BJ (cell line): Measurements from ENCODE around the gene GOPC. TPM values are rescaled to one million over a fixed set of nuclear protein-coding genes. Genes with fewer than 3 reads are reported as not detected.
"Not testable (repeated sequence)": the region's sequence is repeated elsewhere in the genome, so short reads cannot be mapped to it uniquely, and the experiment has no call there.

ENCODE experiments used
- CTCF ChIA-PET: fragments of 350-600 bp; formaldehyde crosslinking; extraction: SDS; loops from one replicate; lab custom pipeline; 2021; ENCODE audit warnings: antibody characterized with exemption, inconsistent platforms; lab: Yijun Ruan, JAX
- POLR2A ChIA-PET: fragments of 300-600 bp; sonication (Branson Sonifier 250); formaldehyde crosslinking; extraction: SDS; loops from one replicate; lab custom pipeline; 2021; ENCODE audit warnings: antibody characterized with exemption; lab: Charles Lee
- DNase-seq: peaks from one replicate; pipeline ENCODE4 v3.0.0-alpha.2; 2011; ENCODE audit warnings: low read depth
- H3K27me3 ChIP-seq: 2 replicates; pipeline ENCODE4 v1.6.0; 2011; ENCODE audit warnings: low read length; ENCODE audit not compliant: control insufficient read depth, insufficient read depth
- H3K36me3 ChIP-seq: 2 replicates; pipeline ENCODE4 v1.5.1; 2011; ENCODE audit warnings: low read length; ENCODE audit not compliant: control insufficient read depth, insufficient read depth
- H3K4me3 ChIP-seq: 2 replicates; pipeline ENCODE4 v1.5.1; 2011; ENCODE audit warnings: low read depth, mild to moderate bottlenecking, control low read depth, low read length
- polyA plus RNA-seq: library from polyadenylated mRNA; depleted of rRNA; stranded (reverse); fragments of >200 nt; gene quantifications from 2 replicates; pipeline ENCODE4 v1.2.3, GENCODE V29; 2011
- TF ChIP-seq, protein P1 (sequence below): IDR thresholded peaks from 2 replicates; pipeline ENCODE4 v1.5.1; 2011; ENCODE audit warnings: low read depth, mild to moderate bottlenecking, control low read depth, inconsistent platforms, low read length, moderate library complexity; ENCODE audit not compliant: insufficient read depth

GOPC gene
- polyA plus RNA-seq, 1 experiment, result 26.9 TPM

DNA sequence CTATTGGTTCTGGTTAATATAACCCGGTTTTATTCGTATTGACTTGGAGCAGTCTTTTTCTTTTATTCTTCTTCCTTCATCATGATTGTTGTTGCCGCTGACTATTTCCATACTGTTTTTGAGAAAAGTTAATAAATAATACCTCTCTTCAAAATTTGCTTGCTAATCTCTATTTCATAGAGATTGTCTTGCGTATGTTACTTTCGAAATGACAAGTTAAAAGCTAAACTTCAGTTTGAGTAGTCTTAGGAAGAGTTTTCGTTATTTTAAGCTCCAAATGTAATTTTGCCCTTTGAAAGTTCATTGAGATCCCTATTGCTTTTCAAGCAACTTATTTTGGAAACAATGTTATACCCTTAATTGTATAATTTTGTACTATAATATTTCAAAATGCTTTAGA is 83.4 kb downstream of the GOPC start:
- Histone ChIP-seq H3K4me3 (no peak overlapping the region), H3K27me3 (no peaks in the 10 kb centered on the region), H3K36me3 (peaks cover 1% of the 10 kb centered on the region; the same call in 1 of the 2 replicates)
- ChIA-PET POLR2A (interaction anchor here (0.6 kb wide), 1 partner anchor 1311 kb away, joined by 3 read pairs; no protein-coding TSS in a partner anchor), CTCF (no interaction called here)
- no peak for DNase-seq
- TF ChIP-seq, protein P1, sequence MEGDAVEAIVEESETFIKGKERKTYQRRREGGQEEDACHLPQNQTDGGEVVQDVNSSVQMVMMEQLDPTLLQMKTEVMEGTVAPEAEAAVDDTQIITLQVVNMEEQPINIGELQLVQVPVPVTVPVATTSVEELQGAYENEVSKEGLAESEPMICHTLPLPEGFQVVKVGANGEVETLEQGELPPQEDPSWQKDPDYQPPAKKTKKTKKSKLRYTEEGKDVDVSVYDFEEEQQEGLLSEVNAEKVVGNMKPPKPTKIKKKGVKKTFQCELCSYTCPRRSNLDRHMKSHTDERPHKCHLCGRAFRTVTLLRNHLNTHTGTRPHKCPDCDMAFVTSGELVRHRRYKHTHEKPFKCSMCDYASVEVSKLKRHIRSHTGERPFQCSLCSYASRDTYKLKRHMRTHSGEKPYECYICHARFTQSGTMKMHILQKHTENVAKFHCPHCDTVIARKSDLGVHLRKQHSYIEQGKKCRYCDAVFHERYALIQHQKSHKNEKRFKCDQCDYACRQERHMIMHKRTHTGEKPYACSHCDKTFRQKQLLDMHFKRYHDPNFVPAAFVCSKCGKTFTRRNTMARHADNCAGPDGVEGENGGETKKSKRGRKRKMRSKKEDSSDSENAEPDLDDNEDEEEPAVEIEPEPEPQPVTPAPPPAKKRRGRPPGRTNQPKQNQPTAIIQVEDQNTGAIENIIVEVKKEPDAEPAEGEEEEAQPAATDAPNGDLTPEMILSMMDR, result no peak

GRCh38 chr6:117517995-117518394 is 84.3 kb downstream of the GOPC start:
- H3K36me3 ChIP-seq, H3K27me3 ChIP-seq, H3K4me3 ChIP-seq, CTCF ChIA-PET, DNase-seq, POLR2A ChIA-PET: not testable (repeated sequence)

DNA sequence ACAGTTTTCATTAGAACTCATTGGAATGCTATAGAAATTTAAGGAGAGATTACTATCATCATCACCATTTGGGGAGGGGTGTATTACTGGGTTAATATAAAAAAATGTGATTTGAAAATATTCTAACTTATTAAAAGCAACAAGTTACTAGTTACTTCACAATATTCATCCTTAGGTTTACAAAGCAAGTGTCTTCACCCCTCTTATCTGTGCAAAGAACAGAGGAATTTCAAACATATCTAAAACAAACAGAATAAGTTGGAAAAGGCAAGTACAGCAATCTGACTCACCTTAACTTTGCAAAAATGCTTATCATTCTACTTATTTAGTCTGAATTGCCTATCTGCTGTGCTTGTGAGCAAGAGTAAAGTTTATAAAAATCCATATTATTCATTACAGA is 87.0 kb downstream of the GOPC start:
- no peaks in the 10 kb centered on the region; the same call in 1 of the 2 replicates for H3K36me3 ChIP-seq
- H3K4me3 ChIP-seq, result no peak overlapping the region
- TF ChIP-seq, protein P1, result no peak
- ChIA-PET POLR2A (no interaction called here), CTCF (no interaction called here)
- no peak for DNase-seq
- no peaks in the 10 kb centered on the region for H3K27me3 ChIP-seq

DNA sequence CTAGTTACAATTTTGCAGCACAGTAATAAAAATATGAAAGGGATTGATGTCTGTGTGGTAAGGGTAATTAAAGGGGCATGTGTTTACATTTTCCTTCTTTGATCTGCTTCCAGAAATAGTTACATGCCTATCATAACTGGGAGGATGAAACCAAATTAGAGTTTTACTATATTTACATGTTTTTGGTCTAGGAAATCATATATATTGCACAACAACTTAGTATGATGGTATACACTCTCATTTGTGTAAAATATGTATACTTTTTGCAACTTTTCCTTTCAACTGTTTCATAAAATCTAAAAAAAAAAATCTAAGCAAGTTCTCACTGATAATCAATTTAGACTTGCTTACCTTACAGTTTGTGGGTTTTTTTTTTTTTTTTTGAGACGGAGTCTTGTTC is 87.7 kb downstream of the GOPC start:
- Histone ChIP-seq H3K27me3 (no peaks in the 10 kb centered on the region), H3K36me3 (peaks cover 1% of the 10 kb centered on the region), H3K4me3 (no peak overlapping the region)
- CTCF ChIA-PET, result no interaction called here
- no peak for DNase-seq
- TF ChIP-seq, protein P1, result no peak
- POLR2A ChIA-PET, result no interaction called here

- TF ChIP-seq, protein P1, result no peak
- no peaks in the 10 kb centered on the region for H3K27me3 ChIP-seq
- H3K36me3 ChIP-seq, result peaks cover 2% of the 10 kb centered on the region
- DNase-seq, result no peak
- H3K4me3 ChIP-seq, result no peak overlapping the region
- CTCF ChIA-PET, result no interaction called here
- POLR2A ChIA-PET, result no interaction called here
Observed at GRCh38 chr6:117513778-117514365, 88.4 kb downstream of the GOPC start.
